Mucosa of rectum (tissue), 2 donors: ENCODE data around the gene C1orf115.
"Not testable (repeated sequence)": the region's sequence is repeated elsewhere in the genome, so short reads cannot be mapped to it uniquely, and the experiment has no call there.

ENCODE experiments used
- H3K27ac ChIP-seq, 2 donors: one replicate each; pipeline ENCODE4 v1.7.0; 2013; ENCODE audit warnings: inconsistent platforms in 2 of 2, low read depth in 2 of 2, low read length in 2 of 2
- H3K27me3 ChIP-seq, 2 donors: one replicate each; pipeline ENCODE4 v1.7.0; 2013; ENCODE audit warnings: low read length in 2 of 2; ENCODE audit not compliant: control insufficient read depth in 2 of 2, insufficient read depth in 2 of 2
- H3K36me3 ChIP-seq, 2 donors: one replicate each; pipeline ENCODE4 v1.7.0; 2013; ENCODE audit warnings: low read length in 2 of 2; ENCODE audit not compliant: control insufficient read depth in 2 of 2, insufficient read depth in 2 of 2
- H3K4me1 ChIP-seq, 2 donors: one replicate each; pipeline ENCODE4 v1.7.0; 2013; ENCODE audit warnings: low read length in 2 of 2, mild to moderate bottlenecking in 1 of 2; ENCODE audit not compliant: control insufficient read depth in 2 of 2, insufficient read depth in 2 of 2
- H3K4me3 ChIP-seq, 2 donors: one replicate each; pipeline ENCODE4 v1.7.0; 2013; ENCODE audit warnings: low read length in 2 of 2
- H3K9ac ChIP-seq, 2 donors: one replicate each; pipeline ENCODE4 v1.7.0; 2013; ENCODE audit warnings: low read length in 2 of 2, low read depth in 1 of 2, mild to moderate bottlenecking in 1 of 2
- H3K9me3 ChIP-seq, 2 donors: one replicate each; pipeline ENCODE4 v1.7.0; 2013; ENCODE audit warnings: low read length in 2 of 2; ENCODE audit not compliant: control insufficient read depth in 2 of 2
- donor health status: healthy.
- donor health status: Normal muscosa, but diverticular disease.

C1orf115 gene

GRCh38 chr1:220680085-220680687 is 10.0 kb upstream of the C1orf115 start:
- H3K4me1 ChIP-seq: no peaks in the 10 kb centered on the region
- no peaks in the 10 kb centered on the region for H3K36me3 ChIP-seq
- H3K4me3 ChIP-seq: no peak overlapping the region
- no peak overlapping the region for H3K9ac ChIP-seq
- peaks cover 0 to 1% of the 10 kb centered on the region in 2 donors for H3K27me3 ChIP-seq
- H3K9me3 ChIP-seq: no peaks in the 10 kb centered on the region
- H3K27ac ChIP-seq: no peak overlapping the region

GRCh38 chr1:220681220-220681880 is 8.8 kb upstream of the C1orf115 start:
- H3K4me1 ChIP-seq: no peaks in the 10 kb centered on the region
- H3K36me3 ChIP-seq: no peaks in the 10 kb centered on the region
- peaks cover 0 to 1% of the 10 kb centered on the region in 2 donors for H3K27me3 ChIP-seq
- peak overlapping the region; percentile 10 to 45 for H3K4me3 ChIP-seq
- H3K27ac ChIP-seq: no peak overlapping the region
- no peak overlapping the region for H3K9ac ChIP-seq
- H3K9me3 ChIP-seq: no peaks in the 10 kb centered on the region

- no peaks in the 10 kb centered on the region for H3K9me3 ChIP-seq
- H3K4me1 ChIP-seq: no peaks in the 10 kb centered on the region
- no peak overlapping the region for H3K4me3 ChIP-seq
- no peaks in the 10 kb centered on the region for H3K36me3 ChIP-seq
- H3K9ac ChIP-seq: no peak overlapping the region
- peaks cover 0 to 1% of the 10 kb centered on the region in 2 donors for H3K27me3 ChIP-seq
- H3K27ac ChIP-seq: no peak overlapping the region
These were observed 7.1 kb upstream of the C1orf115 start for GRCh38 chr1:220682901-220683576.

- H3K27ac ChIP-seq, H3K4me3 ChIP-seq, H3K9me3 ChIP-seq, H3K36me3 ChIP-seq, H3K4me1 ChIP-seq, H3K27me3 ChIP-seq, H3K9ac ChIP-seq: not testable (repeated sequence)
These were observed 6.4 kb upstream of the C1orf115 start for GRCh38 chr1:220683716-220684115.

- peaks cover 0 to 1% of the 10 kb centered on the region in 2 donors for H3K27me3 ChIP-seq
- no peak overlapping the region for H3K27ac ChIP-seq
- H3K4me1 ChIP-seq: peaks cover 3 to 5% of the 10 kb centered on the region in 2 donors
- no peaks in the 10 kb centered on the region for H3K36me3 ChIP-seq
- no peak overlapping the region for H3K9ac ChIP-seq
- no peak overlapping the region for H3K4me3 ChIP-seq
- H3K9me3 ChIP-seq: no peaks in the 10 kb centered on the region
These were observed 5.3 kb upstream of the C1orf115 start for GRCh38 chr1:220684890-220685289.

GRCh38 chr1:220685879-220686278 is 4.3 kb upstream of the C1orf115 start:
- H3K4me1 ChIP-seq: peaks cover 5 to 6% of the 10 kb centered on the region in 2 donors
- H3K9ac ChIP-seq: no peak overlapping the region
- H3K36me3 ChIP-seq: no peaks in the 10 kb centered on the region
- H3K27me3 ChIP-seq: peaks cover 0 to 1% of the 10 kb centered on the region in 2 donors
- H3K9me3 ChIP-seq: no peaks in the 10 kb centered on the region
- no peak overlapping the region for H3K27ac ChIP-seq
- no peak overlapping the region for H3K4me3 ChIP-seq

- H3K4me3 ChIP-seq: no peak overlapping the region
- H3K27me3 ChIP-seq: no peaks in the 10 kb centered on the region
- no peaks in the 10 kb centered on the region for H3K9me3 ChIP-seq
- H3K27ac ChIP-seq: no peak overlapping the region
- H3K9ac ChIP-seq: no peak overlapping the region
- no peaks in the 10 kb centered on the region for H3K36me3 ChIP-seq
- H3K4me1 ChIP-seq: peaks cover 11 to 14% of the 10 kb centered on the region in 2 donors
These were observed 2.4 kb upstream of the C1orf115 start for GRCh38 chr1:220687809-220688208.

- H3K9ac ChIP-seq: no peak overlapping the region
- H3K4me1 ChIP-seq: peaks cover 11 to 14% of the 10 kb centered on the region in 2 donors
- no peaks in the 10 kb centered on the region for H3K9me3 ChIP-seq
- H3K36me3 ChIP-seq: no peaks in the 10 kb centered on the region
- H3K4me3 ChIP-seq: peak overlapping the region; percentile 79
- no peak overlapping the region for H3K27ac ChIP-seq
- no peaks in the 10 kb centered on the region for H3K27me3 ChIP-seq
These were observed 497 bp upstream of the C1orf115 start for GRCh38 chr1:220689666-220690065.

- H3K4me1 ChIP-seq: peaks cover 11 to 14% of the 10 kb centered on the region in 2 donors
- H3K9ac ChIP-seq: peak overlapping the region; percentile 74 to 86
- H3K9me3 ChIP-seq: no peaks in the 10 kb centered on the region
- no peaks in the 10 kb centered on the region for H3K36me3 ChIP-seq
- peak overlapping the region; percentile 79 for H3K4me3 ChIP-seq
- no peaks in the 10 kb centered on the region for H3K27me3 ChIP-seq
- peak overlapping the region; percentile 27 to 65 for H3K27ac ChIP-seq
These were observed 1.0 kb downstream of the C1orf115 start for GRCh38 chr1:220691053-220691684.
